HT1080 (cell line): ENCODE results near the gene TMTC3. TPM values are rescaled to one million over a fixed set of nuclear protein-coding genes. Genes with fewer than 3 reads are reported as not detected.

Experiments used
- DNase-seq: peaks from one replicate; pipeline ENCODE4 v3.0.0-alpha.2; 2015; ENCODE audit warnings: low read depth
- total RNA-seq: library from RNA; depleted of rRNA; stranded (reverse); fragments of >200 nt; shearing (Covaris generic); gene quantifications from 2 replicates; pipeline ENCODE4 v1.2.3, GENCODE V29; 2014; rRNA removed

Gene TMTC3
- total RNA-seq, 1 experiment from 2014 or later = 16.8 TPM

- no peak for DNase-seq
Observed at GRCh38 chr12:88223519-88223918, 81.4 kb downstream of the TMTC3 start.

- no peak for DNase-seq
Observed at GRCh38 chr12:88225776-88226175, 83.7 kb downstream of the TMTC3 start.

- peak; percentile 17 for DNase-seq
Observed at GRCh38 chr12:88227263-88227662, 85.2 kb downstream of the TMTC3 start.

- no peak for DNase-seq
Observed at GRCh38 chr12:88227871-88228270, 85.8 kb downstream of the TMTC3 start.

GRCh38 chr12:88228720-88229119, 86.6 kb downstream of the TMTC3 start:
- DNase-seq = no peak

- no peak for DNase-seq
Observed at GRCh38 chr12:88230271-88230670, 88.2 kb downstream of the TMTC3 start.

- DNase-seq = no peak
Observed at GRCh38 chr12:88235183-88235833, 93.2 kb downstream of the TMTC3 start.

GRCh38 chr12:88237954-88238353, 95.8 kb downstream of the TMTC3 start:
- DNase-seq = peak; percentile 91

GRCh38 chr12:88238406-88238805, 96.3 kb downstream of the TMTC3 start:
- DNase-seq = no peak

GRCh38 chr12:88241862-88242570, 99.9 kb downstream of the TMTC3 start:
- peak; percentile 97 for DNase-seq

GRCh38 chr12:88242571-88242925, 100.4 kb downstream of the TMTC3 start:
- DNase-seq = no peak

GRCh38 chr12:88242939-88243338, 100.8 kb downstream of the TMTC3 start:
- no peak for DNase-seq

GRCh38 chr12:88243982-88244381, 101.9 kb downstream of the TMTC3 start:
- DNase-seq = no peak

- no peak for DNase-seq
Observed at GRCh38 chr12:88245905-88246304, 103.8 kb downstream of the TMTC3 start.

GRCh38 chr12:88247241-88247643, 105.1 kb downstream of the TMTC3 start:
- DNase-seq = peak; percentile 81

GRCh38 chr12:88248606-88249005, 106.5 kb downstream of the TMTC3 start:
- no peak for DNase-seq

Other genes with a start within 250 kb of the TMTC3 start
- gene C12orf50, start 112.9 kb upstream of the TMTC3 start, total RNA-seq = not detected in 2 replicates
- 5.7 and 5.8 TPM in 2 replicates for gene CEP290, start 219 bp upstream of the TMTC3 start, total RNA-seq